CD4-positive, alpha-beta T cell (primary cell): ENCODE results near the gene FAM13C. TPM values are rescaled to one million over a fixed set of nuclear protein-coding genes. Genes with fewer than 3 reads are reported as not detected.

Source experiments
- ATAC-seq: fragments of 200-7000 bp; cut with Tn5 transposase; one replicate; pipeline ENCODE4 v1.10.0; 2022; ENCODE audit warnings: mild to moderate bottlenecking; ENCODE audit not compliant: poor library complexity
- CTCF ChIA-PET: fragments of 350-600 bp; sonication (Branson Sonifier 250); formaldehyde crosslinking; loops from one replicate; lab custom pipeline; 2021; ENCODE audit warnings: antibody characterized with exemption, inconsistent platforms; lab: Charles Lee
- POLR2A ChIA-PET: fragments of 350-600 bp; sonication (Branson Sonifier 250); formaldehyde crosslinking; loops from one replicate; lab custom pipeline; 2021; ENCODE audit warnings: antibody characterized with exemption, inconsistent platforms; lab: Charles Lee
- DNase-seq, 14 experiments: peaks; one replicate each; pipeline ENCODE4 v3.0.0-alpha.2; 2013 to 2020; ENCODE audit warnings: mixed read lengths in 2 of 14
- H3K27ac ChIP-seq, 2 donors: one replicate each; pipeline versions ENCODE4 v1.5.1 to v1.7.0; 2013; ENCODE audit warnings: low read length in 2 of 2, low read depth in 1 of 2, mild to moderate bottlenecking in 1 of 2
- H3K27me3 ChIP-seq, 2 experiments: 1 replicate in 1 of 2; 2 replicates in 1 of 2; pipeline versions ENCODE4 v1.6.1 to v1.7.0; 2013; ENCODE audit warnings: low read length in 2 of 2, control low read depth in 1 of 2, mild to moderate bottlenecking in 1 of 2, moderate library complexity in 1 of 2; ENCODE audit not compliant: insufficient read depth in 2 of 2, control insufficient read depth in 1 of 2
- H3K36me3 ChIP-seq: one replicate; pipeline ENCODE4 v1.6.1; 2013; ENCODE audit warnings: low read length, control low read depth; ENCODE audit not compliant: insufficient read depth
- H3K4me1 ChIP-seq: one replicate; pipeline ENCODE4 v1.6.1; 2013; ENCODE audit warnings: low read length, control low read depth; ENCODE audit not compliant: insufficient read depth
- H3K4me3 ChIP-seq: one replicate; pipeline ENCODE4 v1.5.1; 2013; ENCODE audit warnings: mild to moderate bottlenecking, low read length, moderate library complexity
- H3K9me3 ChIP-seq, 2 experiments: 1 replicate in 1 of 2; 2 replicates in 1 of 2; pipeline versions ENCODE4 v1.6.1 to v1.7.0; 2013; ENCODE audit warnings: low read length in 2 of 2, mild to moderate bottlenecking in 2 of 2, control low read depth in 1 of 2, moderate library complexity in 1 of 2; ENCODE audit not compliant: control insufficient read depth in 1 of 2, insufficient read depth in 1 of 2
- H3K27ac Mint-ChIP-seq: one replicate; pipeline ENCODE4 v1.8.0; 2020; ENCODE audit warnings: mixed read lengths
- H3K27me3 Mint-ChIP-seq: one replicate; pipeline ENCODE4 v1.8.0; 2021; ENCODE audit warnings: mixed read lengths
- H3K36me3 Mint-ChIP-seq: one replicate; pipeline ENCODE4 v1.8.0; 2021; ENCODE audit warnings: low read depth, mixed read lengths
- H3K4me1 Mint-ChIP-seq: one replicate; pipeline ENCODE4 v1.8.0; 2021; ENCODE audit warnings: low read depth, mixed read lengths
- H3K4me3 Mint-ChIP-seq: one replicate; pipeline ENCODE4 v1.8.0; 2020; ENCODE audit warnings: mild to moderate bottlenecking, mixed read lengths
- H3K9me3 Mint-ChIP-seq: one replicate; pipeline ENCODE4 v1.8.0; 2020; ENCODE audit warnings: mixed read lengths
- CTCF ChIP-seq: fragments of 200-600 bp; IDR thresholded peaks from one replicate; pipeline ENCODE4 v1.8.0; 2022; ENCODE audit warnings: antibody characterized with exemption, mild to moderate bottlenecking
- intact Hi-C, 2 experiments: fragments of 100-400 bp; cut with DNase I in 1 of 2; cut with micrococcal nuclease in 1 of 2; formaldehyde crosslinking; loops; one replicate each; pipeline versions ENCODE4 v1.15.1 to v1.9.0; 2023 to 2025; cut with DNase I, micrococcal nuclease
- total RNA-seq, 174 experiments: library from RNA in 2 of 174; stranded (reverse) in 2 of 174; gene quantifications; one replicate each; pipeline ENCODE4 v1.2.3 and lab custom pipeline; 2021 to 2026

FAM13C gene
- total RNA-seq, 2 experiments from 2014 or later = not detected

- no peak for TF ChIP-seq CTCF
- intact Hi-C loops = no loop called here
- DNase-seq (no peak), ATAC-seq (no peak)
- ChIA-PET POLR2A (no interaction called here), CTCF (no interaction called here)
- H3K36me3 ChIP-seq = no peaks in the 10 kb centered on the region
- H3K27me3 Mint-ChIP-seq = no peaks in the 10 kb centered on the region
- no peaks in the 10 kb centered on the region for H3K4me1 ChIP-seq
- H3K27ac Mint-ChIP-seq = no peak overlapping the region
- no peaks in the 10 kb centered on the region for H3K9me3 Mint-ChIP-seq
- no peak overlapping the region for H3K27ac ChIP-seq
- H3K4me3 Mint-ChIP-seq = no peak overlapping the region
- H3K4me1 Mint-ChIP-seq = no peaks in the 10 kb centered on the region
- H3K36me3 Mint-ChIP-seq = no peaks in the 10 kb centered on the region
- H3K9me3 ChIP-seq = peaks cover 0 to 4% of the 10 kb centered on the region in 2 experiments
- no peaks in the 10 kb centered on the region for H3K27me3 ChIP-seq
- no peak overlapping the region for H3K4me3 ChIP-seq
Observed at GRCh38 chr10:59285848-59286247, 76.5 kb downstream of the FAM13C start.

- H3K27ac ChIP-seq = no peak overlapping the region
- POLR2A ChIA-PET = no interaction called here
- H3K4me3 ChIP-seq = no peak overlapping the region
- DNase-seq (no peak), ATAC-seq (no peak)
- Mint-ChIP-seq H3K27ac (no peak overlapping the region), H3K4me1 (no peaks in the 10 kb centered on the region), H3K9me3 (no peaks in the 10 kb centered on the region), H3K27me3 (no peaks in the 10 kb centered on the region), H3K4me3 (no peak overlapping the region), H3K36me3 (no peaks in the 10 kb centered on the region)
- H3K27me3 ChIP-seq = no peaks in the 10 kb centered on the region
- TF ChIP-seq CTCF = no peak
- no peaks in the 10 kb centered on the region for H3K4me1 ChIP-seq
- peaks cover 0 to 4% of the 10 kb centered on the region in 2 experiments for H3K9me3 ChIP-seq
- CTCF ChIA-PET = no interaction called here
- intact Hi-C loops = no loop called here
- no peaks in the 10 kb centered on the region for H3K36me3 ChIP-seq
Observed at GRCh38 chr10:59285073-59285472, 77.3 kb downstream of the FAM13C start.

GRCh38 chr10:59284118-59284975 is 78.0 kb downstream of the FAM13C start:
- intact Hi-C loops = no loop called here
- no peak for DNase-seq
- ChIA-PET CTCF (no interaction called here), POLR2A (no interaction called here)
- Histone ChIP-seq H3K27me3 (no peaks in the 10 kb centered on the region), H3K36me3 (no peaks in the 10 kb centered on the region), H3K4me1 (no peaks in the 10 kb centered on the region), H3K4me3 (no peak overlapping the region), H3K9me3 (peaks cover 0 to 4% of the 10 kb centered on the region in 2 experiments), H3K27ac (no peak overlapping the region)
- Mint-ChIP-seq H3K4me3 (no peak overlapping the region), H3K27me3 (no peaks in the 10 kb centered on the region), H3K4me1 (no peaks in the 10 kb centered on the region), H3K27ac (no peak overlapping the region), H3K36me3 (no peaks in the 10 kb centered on the region), H3K9me3 (no peaks in the 10 kb centered on the region)
- TF ChIP-seq CTCF = no peak
- ATAC-seq = no peak
